HCT116 (cell line): ENCODE results near the gene NELL1. TPM values are rescaled to one million over a fixed set of nuclear protein-coding genes. Genes with fewer than 3 reads are reported as not detected.

Experiments used
- ATAC-seq: fragments of 200-7000 bp; cut with Tn5 transposase; 2 replicates; pipeline ENCODE4 v1.9.1; 2020; ENCODE audit warnings: mild to moderate bottlenecking, moderate library complexity
- BruUV-seq: library from RNA; stranded (reverse); fragments of 400-500 nt; replicated peaks from 2 replicates; lab custom pipeline; 2021; lab: Mats Ljungman, UMichigan
- CTCF ChIA-PET: fragments of 300-600 bp; sonication (Branson Sonifier 250); formaldehyde crosslinking; loops from one replicate; lab custom pipeline; 2021; ENCODE audit warnings: antibody characterized with exemption; lab: Charles Lee
- POLR2A ChIA-PET: fragments of 300-600, 350-600 bp; sonication (Branson Sonifier 250); formaldehyde crosslinking; loops from one replicate; lab custom pipeline; 2021; ENCODE audit warnings: antibody characterized with exemption; lab: Charles Lee
- RAD21 ChIA-PET, 2 experiments: fragments of 300-600 bp; sonication (Branson Sonifier 250); formaldehyde crosslinking; loops; one replicate each; lab custom pipeline; 2023; ENCODE audit warnings: low total read pairs in 2 of 2; ENCODE audit not compliant: uncharacterized antibody in 2 of 2, unreplicated experiment in 2 of 2, low non-redundant PET in 1 of 2; lab: Charles Lee
- DNase-seq: peaks from one replicate; pipeline ENCODE4 v3.0.0-alpha.2; 2010; ENCODE audit warnings: low read depth, low spot score
- H2AFZ ChIP-seq: fragments of 200-600 bp; shearing (Covaris generic), sonication (generic); 2 replicates; pipeline ENCODE4 v1.6.1; 2017; ENCODE audit warnings: low read depth, mixed run types, mixed read lengths, antibody characterized with exemption, low read length; ENCODE audit not compliant: poor library complexity, severe bottlenecking
- H3K27ac ChIP-seq: 2 replicates; pipeline ENCODE4 v1.5.1; 2012; ENCODE audit warnings: low read depth, low read length
- H3K27me3 ChIP-seq: fragments of 200-600 bp; sonication (generic); 2 replicates; pipeline ENCODE4 v1.6.1; 2016; ENCODE audit warnings: mixed run types, low read length, mixed read lengths; ENCODE audit not compliant: insufficient read depth
- H3K36me3 ChIP-seq, 2 experiments: fragments of 200-500 bp in 1 of 2; fragments of 200-600 bp in 1 of 2; sonication (Bioruptor generic) in 1 of 2; sonication (generic) in 1 of 2; 2 replicates each; pipeline versions ENCODE4 v1.5.1 to v1.6.1; 2014 to 2016; ENCODE audit warnings: low read length in 2 of 2, inconsistent platforms in 1 of 2, mixed read lengths in 1 of 2, mixed run types in 1 of 2; ENCODE audit not compliant: insufficient read depth in 2 of 2, control insufficient read depth in 1 of 2
- H3K4me1 ChIP-seq, 2 experiments: fragments of 200-600 bp in 1 of 2; sonication (generic) in 1 of 2; 2 replicates each; pipeline versions ENCODE4 v1.5.1 to v1.6.1; 2012 to 2017; ENCODE audit warnings: low read length in 2 of 2, inconsistent platforms in 1 of 2, mild to moderate bottlenecking in 1 of 2, mixed read lengths in 1 of 2, mixed run types in 1 of 2, moderate library complexity in 1 of 2; ENCODE audit not compliant: insufficient read depth in 2 of 2, control insufficient read depth in 1 of 2
- H3K4me2 ChIP-seq: fragments of 200-600 bp; sonication (generic); 2 replicates; pipeline ENCODE4 v1.6.1; 2017; ENCODE audit warnings: mixed run types, low read length, mixed read lengths
- H3K4me3 ChIP-seq, 2 experiments: fragments of 200-600 bp in 1 of 2; sonication (generic) in 1 of 2; replicated peaks in 1 of 2; 2 replicates each; pipeline ENCODE4 v1.5.1; 2011 to 2016; ENCODE audit warnings: low read length in 2 of 2, control low read depth in 1 of 2, low read depth in 1 of 2, mild to moderate bottlenecking in 1 of 2, mixed read lengths in 1 of 2, mixed run types in 1 of 2
- H3K79me2 ChIP-seq: fragments of 200-600 bp; sonication (generic); 2 replicates; pipeline ENCODE4 v1.6.1; 2017; ENCODE audit warnings: mild to moderate bottlenecking, mixed run types, low read length, moderate library complexity, mixed read lengths; ENCODE audit not compliant: insufficient read depth
- H3K9ac ChIP-seq: fragments of 200-600 bp; sonication (generic); 2 replicates; pipeline ENCODE4 v1.6.1; 2016; ENCODE audit warnings: low read length, mixed read lengths
- H3K9me2 ChIP-seq: fragments of 200-600 bp; sonication (generic), shearing (Covaris generic); 2 replicates; pipeline ENCODE4 v1.6.1; 2017; ENCODE audit warnings: mixed run types, mild to moderate bottlenecking, moderate library complexity; ENCODE audit not compliant: insufficient read depth
- H3K9me3 ChIP-seq, 2 experiments: fragments of 200-500 bp in 1 of 2; fragments of 200-600 bp in 1 of 2; sonication (Bioruptor generic) in 1 of 2; sonication (generic) in 1 of 2; 2 replicates each; pipeline ENCODE4 v1.6.1; 2014 to 2017; ENCODE audit warnings: low read length in 2 of 2, mixed read lengths in 2 of 2, inconsistent platforms in 1 of 2, low read depth in 1 of 2, mild to moderate bottlenecking in 1 of 2, mixed run types in 1 of 2, moderate library complexity in 1 of 2; ENCODE audit not compliant: control insufficient read depth in 1 of 2, insufficient read depth in 1 of 2
- H4K20me1 ChIP-seq: fragments of 200-600 bp; sonication (generic), shearing (Covaris generic); 2 replicates; pipeline ENCODE4 v1.6.1; 2017; ENCODE audit warnings: mixed run types, mild to moderate bottlenecking, moderate library complexity; ENCODE audit not compliant: insufficient read depth
- ATF3 ChIP-seq: IDR thresholded peaks from 2 replicates; pipeline ENCODE4 v1.6.1; 2012
- CBX3 ChIP-seq: IDR thresholded peaks from 2 replicates; pipeline ENCODE4 v1.6.1; 2012; ENCODE audit warnings: low read depth
- CTCF ChIP-seq, 3 experiments: fragments of 200-600 bp in 1 of 3; sonication (generic) in 1 of 3; IDR thresholded peaks in 2 of 3; conservative IDR thresholded peaks in 1 of 3; 2 replicates each; pipeline ENCODE4 v1.5.1; 2012 to 2017; ENCODE audit warnings: low read depth in 2 of 3, low read length in 2 of 3, antibody characterized with exemption in 1 of 3, borderline replicate concordance in 1 of 3, control low read depth in 1 of 3, mild to moderate bottlenecking in 1 of 3, mixed read lengths in 1 of 3, mixed run types in 1 of 3, moderate library complexity in 1 of 3; ENCODE audit not compliant: insufficient read depth in 1 of 3
- EGR1 ChIP-seq: IDR thresholded peaks from 2 replicates; pipeline ENCODE4 v1.6.1; 2012; ENCODE audit warnings: low read depth
- ELF1 ChIP-seq: IDR thresholded peaks from 2 replicates; pipeline ENCODE4 v1.6.1; 2012; ENCODE audit warnings: low read depth, borderline replicate concordance
- JUND ChIP-seq: IDR thresholded peaks from 2 replicates; pipeline ENCODE4 v1.6.1; 2012
- POLR2A ChIP-seq: IDR thresholded peaks from 2 replicates; pipeline ENCODE4 v1.7.0; 2011; ENCODE audit warnings: borderline replicate concordance; ENCODE audit not compliant: insufficient read depth, insufficient read length; ENCODE audit errors: extremely low read depth
- POLR2AphosphoS5 ChIP-seq: IDR thresholded peaks from 2 replicates; pipeline ENCODE4 v1.6.1; 2011; ENCODE audit warnings: mild to moderate bottlenecking, low read depth, low read length, moderate library complexity
- REST ChIP-seq: IDR thresholded peaks from 2 replicates; pipeline ENCODE4 v1.6.1; 2012; ENCODE audit warnings: low read depth
- SIN3A ChIP-seq: IDR thresholded peaks from 2 replicates; pipeline ENCODE4 v1.6.1; 2012; ENCODE audit warnings: low read depth
- SRF ChIP-seq: IDR thresholded peaks from 2 replicates; pipeline ENCODE4 v1.6.1; 2012; ENCODE audit warnings: low read depth
- TCF7L2 ChIP-seq: IDR thresholded peaks from 2 replicates; pipeline ENCODE4 v1.7.0; 2011; ENCODE audit warnings: borderline replicate concordance, inconsistent platforms; ENCODE audit not compliant: insufficient read depth, insufficient read length; ENCODE audit errors: extremely low read depth
- YY1 ChIP-seq: IDR thresholded peaks from 2 replicates; pipeline ENCODE4 v1.6.1; 2011; ENCODE audit warnings: low read length, low read depth, moderate library complexity, mild to moderate bottlenecking; ENCODE audit not compliant: insufficient replicate concordance; ENCODE audit errors: extremely low read depth
- ZFX ChIP-seq: fragments of 450-650 bp; IDR thresholded peaks from 2 replicates; pipeline ENCODE4 v1.6.1; 2017
- intact Hi-C: fragments of 100-400 bp; cut with micrococcal nuclease; formaldehyde crosslinking; loops from 2 replicates; pipeline ENCODE4 v1.10.0; 2022
- total RNA-seq: library from RNA; stranded (reverse); gene quantifications from one replicate; pipeline ENCODE4 v1.2.1, GENCODE V29; 2021; ENCODE audit not compliant: unreplicated experiment

NELL1 gene
- total RNA-seq, 1 experiment from 2014 or later = not detected

GRCh38 chr11:21104641-21105040, 435.3 kb downstream of the NELL1 start:
- ATAC-seq = no peak
- no peaks in the 10 kb centered on the region for H3K79me2 ChIP-seq
- no peak overlapping the region for H3K27ac ChIP-seq
- no peak overlapping the region for H3K9ac ChIP-seq
- no peaks in the 10 kb centered on the region for H3K4me1 ChIP-seq
- H3K9me2 ChIP-seq = no peaks in the 10 kb centered on the region
- POLR2A ChIA-PET = no interaction called here
- H3K27me3 ChIP-seq = no peaks in the 10 kb centered on the region
- no peak overlapping the region for H3K4me3 ChIP-seq
- H3K36me3 ChIP-seq = no peaks in the 10 kb centered on the region
- H4K20me1 ChIP-seq = no peaks in the 10 kb centered on the region
- TF ChIP-seq JUND (no peak), EGR1 (no peak), YY1 (no peak), ZFX (no peak), POLR2AphosphoS5 (no peak), CBX3 (no peak)
- TF ChIP-seq, all 23 proteins: peak for 0
- CTCF ChIA-PET = no interaction called here
- Histone ChIP-seq H3K9me3 (peaks cover 0 to 37% of the 10 kb centered on the region in 2 experiments; a peak in 2 of 4 replicates), H2AFZ (no peak overlapping the region), H3K4me2 (no peak overlapping the region)
- BruUV-seq = no TSS peak
- RAD21 ChIA-PET = no interaction called here
- no peak for DNase-seq
- intact Hi-C loops = no loop called here

- H3K4me1 ChIP-seq = no peaks in the 10 kb centered on the region
- H3K4me2 ChIP-seq = no peak overlapping the region
- H3K27me3 ChIP-seq = no peaks in the 10 kb centered on the region
- intact Hi-C loops = no loop called here
- ATAC-seq (no peak), DNase-seq (no peak)
- H3K79me2 ChIP-seq = no peaks in the 10 kb centered on the region
- no peak overlapping the region for H3K4me3 ChIP-seq
- ChIA-PET POLR2A (no interaction called here), CTCF (no interaction called here), RAD21 (no interaction called here)
- no peak for TF ChIP-seq ATF3
- TF ChIP-seq YY1 = no peak
- no peak for TF ChIP-seq SRF
- no peak for TF ChIP-seq POLR2A
- no peak for TF ChIP-seq TCF7L2
- TF ChIP-seq SIN3A = no peak
- no peak for TF ChIP-seq ELF1
- TF ChIP-seq REST = no peak
- no peak for TF ChIP-seq CTCF (IDR thresholded peaks at IDR 0.05 in 2 of 3, conservative IDR thresholded peaks at IDR 0.05 in 1 of 3; ENCODE audit: borderline replicate concordance in 1 of 3, insufficient read depth in 1 of 3, low read depth in 2 of 3, low read length in 2 of 3)
- no peak for TF ChIP-seq CBX3
- H2AFZ ChIP-seq = no peak overlapping the region
- no TSS peak for BruUV-seq
- no peaks in the 10 kb centered on the region for H3K9me2 ChIP-seq
- no peaks in the 10 kb centered on the region for H3K36me3 ChIP-seq
- H3K27ac ChIP-seq = no peak overlapping the region
- no peak overlapping the region for H3K9ac ChIP-seq
- no peaks in the 10 kb centered on the region for H4K20me1 ChIP-seq
- H3K9me3 ChIP-seq = peaks cover 4 to 39% of the 10 kb centered on the region in 2 experiments; a peak in 2 of 4 replicates
Measured at GRCh38 chr11:21105196-21105917, 436.0 kb downstream of the NELL1 start.
